Measurements from ENCODE around the gene LITAFD. TPM values are rescaled to one million over a fixed set of nuclear protein-coding genes. Genes with fewer than 3 reads are reported as not detected.

LITAFD gene
- polyA plus RNA-seq, 1 donor from 2014 or later, result not detected

- H2AFZ ChIP-seq (ENCODE audit: low read depth, low read length), result no peak overlapping the region
- H3K4me2 ChIP-seq (ENCODE audit: low read length), result no peak overlapping the region
- peaks cover 10% of the 10 kb centered on the region for H3K36me3 ChIP-seq (ENCODE audit: insufficient read depth, low read length)
- no peak overlapping the region for H3K9ac ChIP-seq (ENCODE audit: low read length)
- H3K9me2 ChIP-seq (ENCODE audit: insufficient read depth, low read length), result no peaks in the 10 kb centered on the region
- H4K20me1 ChIP-seq (ENCODE audit: insufficient read depth), result no peaks in the 10 kb centered on the region
- no peaks in the 10 kb centered on the region for H3K27me3 ChIP-seq (ENCODE audit: insufficient read depth, low read depth, low read length)
- H3K79me2 ChIP-seq (replicated peaks; ENCODE audit: insufficient read depth, low read length), result no peaks in the 10 kb centered on the region
- TF ChIP-seq TAF1 (IDR thresholded peaks at IDR 0.05; ENCODE audit: low read depth) (no peak), EZH2 (IDR thresholded peaks at IDR 0.05; ENCODE audit: borderline replicate concordance, insufficient read depth, low read length, poor library complexity, severe bottlenecking) (no peak), POLR2AphosphoS5 (IDR thresholded peaks at IDR 0.05) (no peak), EP300 (conservative IDR thresholded peaks at IDR 0.05; ENCODE audit: poor library complexity, severe bottlenecking) (no peak)
- no peak overlapping the region for H3K4me3 ChIP-seq (ENCODE audit: low read length)
- no peaks in the 10 kb centered on the region for H3F3A ChIP-seq (ENCODE audit: insufficient read depth, low read length, poor library complexity, severe bottlenecking)
- no peaks in the 10 kb centered on the region for H3K9me3 ChIP-seq (ENCODE audit: low read length)
- H3K27ac ChIP-seq (ENCODE audit: low read length), result no peak overlapping the region
Measured at GRCh38 chr16:8855051-8855786, 26.9 kb upstream of the LITAFD start.

GRCh38 chr16:8855972-8856371 is 26.2 kb upstream of the LITAFD start:
- Histone ChIP-seq H3K36me3 (ENCODE audit: insufficient read depth, low read length) (peaks cover 10% of the 10 kb centered on the region), H3K79me2 (replicated peaks; ENCODE audit: insufficient read depth, low read length) (no peaks in the 10 kb centered on the region), H2AFZ (ENCODE audit: low read depth, low read length) (no peak overlapping the region), H3K9ac (ENCODE audit: low read length) (no peak overlapping the region), H4K20me1 (ENCODE audit: insufficient read depth) (no peaks in the 10 kb centered on the region), H3K27me3 (ENCODE audit: insufficient read depth, low read depth, low read length) (no peaks in the 10 kb centered on the region), H3K4me2 (ENCODE audit: low read length) (no peak overlapping the region), H3K9me2 (ENCODE audit: insufficient read depth, low read length) (no peaks in the 10 kb centered on the region), H3K9me3 (ENCODE audit: low read length) (no peaks in the 10 kb centered on the region), H3K4me3 (ENCODE audit: low read length) (no peak overlapping the region), H3K27ac (ENCODE audit: low read length) (no peak overlapping the region), H3F3A (ENCODE audit: insufficient read depth, low read length, poor library complexity, severe bottlenecking) (no peaks in the 10 kb centered on the region)
- TF ChIP-seq REST (IDR thresholded peaks at IDR 0.05; ENCODE audit: borderline replicate concordance) (no peak), RAD21 (conservative IDR thresholded peaks at IDR 0.05) (no peak), POLR2AphosphoS5 (IDR thresholded peaks at IDR 0.05) (no peak), MXI1 (conservative IDR thresholded peaks at IDR 0.05; ENCODE audit: poor library complexity, severe bottlenecking) (no peak), SMC3 (conservative IDR thresholded peaks at IDR 0.05; ENCODE audit: poor library complexity) (no peak)

- Histone ChIP-seq H3K79me2 (replicated peaks; ENCODE audit: insufficient read depth, low read length) (peaks cover 32% of the 10 kb centered on the region), H3K9me2 (ENCODE audit: insufficient read depth, low read length) (no peaks in the 10 kb centered on the region), H3K36me3 (ENCODE audit: insufficient read depth, low read length) (peaks cover 10% of the 10 kb centered on the region), H4K20me1 (ENCODE audit: insufficient read depth) (peaks cover 3% of the 10 kb centered on the region), H2AFZ (ENCODE audit: low read depth, low read length) (no peak overlapping the region), H3K4me2 (ENCODE audit: low read length) (no peak overlapping the region), H3K9ac (ENCODE audit: low read length) (no peak overlapping the region), H3K4me3 (ENCODE audit: low read length) (no peak overlapping the region), H3K27ac (ENCODE audit: low read length) (no peak overlapping the region), H3F3A (ENCODE audit: insufficient read depth, low read length, poor library complexity, severe bottlenecking) (no peaks in the 10 kb centered on the region), H3K27me3 (ENCODE audit: insufficient read depth, low read depth, low read length) (no peaks in the 10 kb centered on the region), H3K9me3 (ENCODE audit: low read length) (no peaks in the 10 kb centered on the region)
- TF ChIP-seq CTCF (IDR thresholded peaks at IDR 0.05; ENCODE audit: poor library complexity, severe bottlenecking) (no peak), MXI1 (conservative IDR thresholded peaks at IDR 0.05; ENCODE audit: poor library complexity, severe bottlenecking) (no peak), EP300 (conservative IDR thresholded peaks at IDR 0.05; ENCODE audit: poor library complexity, severe bottlenecking) (no peak), EZH2 (IDR thresholded peaks at IDR 0.05; ENCODE audit: borderline replicate concordance, insufficient read depth, low read length, poor library complexity, severe bottlenecking) (no peak), RAD21 (conservative IDR thresholded peaks at IDR 0.05) (no peak), TAF1 (IDR thresholded peaks at IDR 0.05; ENCODE audit: low read depth) (no peak), REST (IDR thresholded peaks at IDR 0.05; ENCODE audit: borderline replicate concordance) (no peak), SMC3 (conservative IDR thresholded peaks at IDR 0.05; ENCODE audit: poor library complexity) (no peak), POLR2AphosphoS5 (IDR thresholded peaks at IDR 0.05) (no peak)
Measured at GRCh38 chr16:8858994-8859912, 22.9 kb upstream of the LITAFD start.
